ENCODE measurements around the gene TRIM67. TPM values are rescaled to one million over a fixed set of nuclear protein-coding genes. Genes with fewer than 3 reads are reported as not detected.
A peak's percentile ranks its signal among the peaks of the same experiment; 100 is the strongest.
"Not testable (repeated sequence)": the region's sequence is repeated elsewhere in the genome, so short reads cannot be mapped to it uniquely, and the experiment has no call there.

The TRIM67 gene
- 1 to 10 TPM in 1 of 5 donors, under 1 TPM in 4; 0.34 to 1.4 (median 0.69) TPM for polyA plus RNA-seq (ENCODE audit: insufficient read depth in 1 of 5, insufficient read length in 5 of 5, low replicate concordance in 1 of 5)
- long read RNA-seq, donor 1 = 0 reads
- long read RNA-seq, donor 2 = 0 reads
- long read RNA-seq, donor 3 = 0 reads
- long read RNA-seq, donor 4 = 0 reads
- long read RNA-seq, donor 5, full-length matches to known transcripts = 1 of 1 reads
- long read RNA-seq, donor 5, partial matches to known transcripts = 0 of 1 reads
- long read RNA-seq, donor 5, other reads (novel, unspliced or antisense) = 0 of 1 reads
- long read RNA-seq, donor 6 = 0 reads
- long read RNA-seq, donor 7 = 0 reads
- long read RNA-seq, donor 8 = 0 reads

DNA sequence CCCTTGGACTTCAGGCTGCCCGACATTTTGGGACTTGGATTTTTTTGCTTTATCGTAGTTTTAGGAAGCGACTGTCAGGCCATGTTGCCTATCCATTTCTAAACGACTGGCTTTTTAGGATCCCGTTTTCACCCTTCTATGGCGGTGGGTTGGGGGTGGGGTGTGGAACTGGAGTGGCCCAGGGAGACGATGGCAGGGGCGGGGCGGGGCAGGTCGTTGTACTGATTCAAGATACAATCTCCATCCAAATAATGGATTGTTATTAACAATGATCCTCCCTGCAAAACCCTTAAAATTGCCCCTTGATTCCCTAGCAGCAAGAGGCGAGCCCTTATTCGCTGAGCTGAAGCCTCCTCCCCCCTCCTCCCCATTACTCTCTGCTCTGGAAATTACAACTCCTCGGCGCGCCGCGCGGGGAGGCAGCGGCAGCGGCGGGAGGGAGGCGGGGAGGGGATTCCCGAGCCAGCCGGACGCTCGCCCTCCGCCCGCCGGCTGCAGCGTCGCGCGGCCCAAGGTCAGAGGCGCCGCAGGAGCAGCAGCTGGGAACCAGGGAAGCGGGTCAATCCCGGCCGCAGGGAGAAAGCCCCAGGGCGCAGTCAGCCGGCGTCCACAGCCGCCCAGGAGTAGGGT is at the start of gene TRIM67:
Gene TRIM67 (plus strand): TSS at position 392 of the 630 bp plus-strand sequence. CDS start 912 bp downstream, outside the sequence.
- peak in 1 of 2 donors; percentile 59 for DNase-seq

DNA sequence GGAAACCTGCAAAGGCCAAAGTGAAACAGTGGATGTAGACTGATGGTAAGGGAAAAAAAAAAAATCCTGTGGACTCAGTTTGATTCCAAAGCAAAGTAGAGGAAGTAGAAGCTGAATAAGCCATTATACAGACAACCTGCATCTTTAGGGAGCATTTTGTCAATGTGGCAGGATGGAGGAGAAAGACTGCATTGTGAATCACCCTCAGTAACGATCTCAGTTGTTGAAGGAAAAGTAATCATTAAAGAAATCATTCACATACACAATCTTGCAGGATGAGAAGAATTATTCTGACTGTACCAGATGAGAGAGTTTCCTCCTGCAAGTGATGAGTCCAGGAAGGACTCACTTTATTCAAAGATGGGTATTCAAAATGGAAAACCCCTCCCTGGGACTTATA is 45.1 kb upstream of the TRIM67 start:
- no peak for DNase-seq

DNA sequence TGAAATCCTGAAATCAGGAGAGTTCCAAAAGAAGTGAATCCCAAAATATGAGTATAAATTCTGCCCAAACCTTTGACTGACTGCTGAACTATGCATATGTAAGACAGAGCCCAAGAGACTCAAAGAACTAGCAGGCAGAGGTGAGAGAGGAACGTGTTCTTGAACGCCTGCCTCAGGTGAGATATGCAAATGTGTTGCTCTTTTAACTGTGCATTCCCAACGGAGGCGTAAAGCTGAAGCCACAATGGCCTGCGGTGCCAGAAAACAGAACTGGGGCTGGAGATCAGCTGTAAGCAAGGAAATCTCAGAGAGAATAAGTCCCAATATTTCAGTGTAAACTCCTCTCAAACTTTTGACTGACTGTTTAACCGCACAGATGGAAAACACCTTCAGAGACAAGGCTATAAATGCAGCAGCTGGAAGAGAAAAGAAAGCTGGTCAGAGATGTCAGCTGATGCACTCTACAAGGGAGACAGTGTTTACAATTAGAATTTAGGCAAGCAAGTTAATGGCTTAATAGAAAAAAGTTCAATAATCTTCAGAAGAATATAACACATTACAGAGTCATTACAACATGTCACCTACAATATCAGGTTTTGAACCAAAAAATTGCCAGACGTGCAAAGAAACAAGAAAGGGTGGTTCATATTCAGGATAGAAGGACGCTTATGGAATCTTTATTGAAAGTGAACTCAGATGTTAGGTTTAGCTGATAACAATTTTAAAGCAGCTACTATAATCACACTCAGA is 43.0 kb upstream of the TRIM67 start:
- no peak for DNase-seq

DNA sequence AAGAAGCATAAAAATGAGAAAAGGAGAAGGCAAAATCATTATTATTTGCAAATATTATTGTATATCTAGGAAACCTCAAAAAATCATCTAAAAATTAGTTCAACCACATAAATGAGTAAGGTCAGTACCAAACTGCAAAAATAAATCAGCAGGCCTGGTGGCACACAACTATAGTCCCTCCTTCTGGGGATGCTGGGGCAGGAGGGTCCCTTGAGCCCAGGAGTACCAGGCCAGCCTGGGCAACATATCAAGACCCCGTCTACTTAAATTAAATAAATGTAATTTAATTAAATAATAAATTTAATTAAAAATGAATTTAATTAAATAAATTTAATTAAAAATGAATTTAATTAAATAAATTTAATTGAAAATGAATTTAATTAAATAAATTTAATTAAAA is 40.3 kb upstream of the TRIM67 start:
- no peak for DNase-seq

DNA sequence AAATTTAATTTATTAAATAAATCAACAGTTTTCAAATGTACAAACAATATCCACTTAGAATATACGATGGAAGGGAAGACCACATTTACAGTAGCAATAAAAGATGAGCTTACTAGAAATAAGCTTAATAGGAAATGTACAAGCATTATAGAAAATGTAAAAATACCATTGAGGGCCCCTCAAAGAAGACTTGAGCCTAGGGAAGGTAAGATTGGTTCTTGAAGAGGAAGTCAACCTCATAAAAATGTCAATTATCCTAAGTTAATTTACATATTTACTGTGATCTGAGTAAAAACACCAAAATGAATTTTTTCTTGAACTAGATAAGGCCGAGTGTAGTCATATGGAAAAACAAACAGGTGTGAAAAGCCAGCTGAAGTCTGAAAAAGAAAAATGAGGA is 39.7 kb upstream of the TRIM67 start:
- DNase-seq = no peak

DNA sequence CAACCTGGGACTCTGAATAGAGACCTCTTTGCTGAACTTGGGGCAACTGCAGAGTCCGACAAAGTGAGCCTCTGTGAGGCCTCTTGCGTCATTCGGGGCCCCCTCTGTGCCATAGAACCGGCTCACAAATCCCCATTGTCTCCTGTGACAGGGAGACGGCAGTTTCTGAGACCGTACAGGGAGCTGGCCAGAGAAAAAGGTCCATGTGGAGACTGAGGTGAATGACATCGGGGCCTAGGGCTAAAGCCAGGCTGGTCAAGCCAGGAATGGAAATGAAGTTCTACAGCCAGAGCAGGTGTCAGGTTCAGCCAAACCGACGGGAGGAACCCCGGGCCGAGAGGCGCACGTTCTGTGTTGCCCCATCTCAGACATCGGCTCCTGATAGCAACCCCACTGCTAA is 37.1 kb upstream of the TRIM67 start:
- DNase-seq = no peak

DNA sequence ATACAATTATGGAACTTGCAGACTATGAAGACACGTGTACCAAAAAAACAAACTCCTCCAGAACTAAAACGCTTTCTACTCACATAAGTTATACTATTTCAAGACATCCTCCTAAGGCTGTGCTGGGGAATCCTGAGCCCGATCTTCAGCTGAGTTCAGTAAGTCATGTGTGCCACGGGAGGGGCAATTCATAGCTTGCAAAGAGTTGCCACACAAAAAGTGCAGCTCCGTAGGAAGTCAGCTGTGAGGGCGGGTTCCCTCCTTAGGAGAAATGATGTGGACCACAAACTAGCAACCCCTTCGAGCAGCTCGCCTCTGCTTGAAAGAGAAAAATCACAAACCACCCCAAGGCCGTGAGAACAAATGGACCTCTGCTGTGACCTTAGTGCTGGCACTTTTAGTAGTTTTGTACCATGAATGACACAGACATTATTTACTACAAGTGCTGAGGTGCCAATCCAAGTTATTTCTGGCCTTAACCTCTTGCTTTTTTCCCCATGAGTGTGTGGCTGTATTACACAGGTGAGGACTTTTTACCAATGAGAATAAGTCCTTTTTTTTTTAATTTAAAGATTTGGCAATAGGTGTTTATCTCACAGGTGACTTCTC is 35.8 kb upstream of the TRIM67 start:
- DNase-seq = no peak

DNA sequence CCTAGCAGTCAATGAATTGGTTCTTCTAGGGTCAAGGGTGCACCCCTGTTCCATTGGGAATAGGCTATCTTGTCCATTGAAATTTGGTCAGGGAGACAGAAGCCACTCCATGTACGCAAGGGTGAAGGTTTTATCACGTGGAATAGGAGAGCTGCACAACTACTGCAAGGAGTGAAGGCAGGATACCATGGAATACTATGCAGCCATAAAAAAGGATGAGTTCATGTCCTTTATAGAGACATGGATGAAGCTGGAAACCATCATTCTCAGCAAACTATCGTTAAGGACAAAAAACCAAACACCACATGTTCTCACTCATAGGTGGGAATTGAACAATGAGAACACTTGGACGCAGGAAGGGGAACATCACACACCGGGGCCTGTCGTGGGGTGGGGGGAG is 34.8 kb upstream of the TRIM67 start:
- not testable (repeated sequence) for DNase-seq

DNA sequence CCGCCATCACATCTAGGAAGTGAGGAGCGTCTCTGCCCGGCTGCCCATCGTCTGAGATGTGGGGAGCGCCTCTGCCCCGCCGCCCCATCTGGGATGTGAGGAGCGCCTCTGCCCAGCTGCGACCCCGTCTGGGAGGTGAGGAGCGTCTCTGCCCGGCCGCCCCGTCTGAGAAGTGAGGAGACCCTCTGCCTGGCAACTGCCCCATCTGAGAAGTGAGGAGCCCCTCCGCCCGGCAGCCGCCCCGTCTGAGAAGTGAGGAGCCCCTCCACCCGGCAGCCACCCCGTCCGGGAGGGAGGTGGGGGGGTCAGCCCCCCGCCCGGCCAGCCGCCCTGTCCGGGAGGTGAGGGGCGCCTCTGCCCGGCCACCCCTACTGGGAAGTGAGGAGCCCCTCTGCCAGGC is 33.4 kb upstream of the TRIM67 start:
- DNase-seq = not testable (repeated sequence)

DNA sequence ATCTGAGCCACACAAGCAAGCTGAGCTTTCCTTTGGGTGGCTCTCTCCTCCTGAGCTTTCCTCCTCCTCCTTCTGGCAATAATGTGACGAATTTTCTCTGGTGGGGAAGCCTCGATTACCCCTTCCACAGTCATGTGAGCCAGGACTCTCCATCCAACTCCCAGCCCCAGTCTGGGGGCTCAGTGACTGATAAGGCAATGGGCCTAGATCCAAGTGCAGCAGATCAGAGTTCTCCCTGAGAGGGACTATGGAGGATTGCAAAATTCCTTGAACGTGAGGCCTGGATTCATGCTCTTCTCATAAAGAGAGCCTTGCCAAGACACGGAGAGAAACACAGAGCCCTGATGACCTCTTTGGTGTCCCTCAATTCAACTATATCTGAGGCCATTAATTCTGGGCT is 31.3 kb upstream of the TRIM67 start:
- peak; percentile 69 for DNase-seq

DNA sequence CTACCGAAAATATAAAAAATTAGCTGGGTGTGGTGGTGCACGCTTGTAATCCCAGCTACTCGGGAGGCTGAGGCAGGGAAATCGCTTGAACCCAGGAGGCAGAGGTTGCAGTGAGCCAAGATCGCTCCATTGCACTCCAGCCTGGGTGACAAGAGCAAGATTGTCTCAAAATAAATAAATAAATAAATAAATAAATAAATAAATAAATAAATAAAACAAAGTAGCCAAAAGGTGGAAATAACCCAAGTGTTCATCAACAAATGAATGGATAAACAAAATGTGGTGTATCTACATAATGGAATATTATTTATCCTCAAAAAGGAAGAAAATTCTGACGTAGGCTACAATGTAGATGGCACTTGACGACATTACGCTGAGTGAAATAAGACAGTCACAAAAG is 29.3 kb upstream of the TRIM67 start:
- DNase-seq = not testable (repeated sequence)

DNA sequence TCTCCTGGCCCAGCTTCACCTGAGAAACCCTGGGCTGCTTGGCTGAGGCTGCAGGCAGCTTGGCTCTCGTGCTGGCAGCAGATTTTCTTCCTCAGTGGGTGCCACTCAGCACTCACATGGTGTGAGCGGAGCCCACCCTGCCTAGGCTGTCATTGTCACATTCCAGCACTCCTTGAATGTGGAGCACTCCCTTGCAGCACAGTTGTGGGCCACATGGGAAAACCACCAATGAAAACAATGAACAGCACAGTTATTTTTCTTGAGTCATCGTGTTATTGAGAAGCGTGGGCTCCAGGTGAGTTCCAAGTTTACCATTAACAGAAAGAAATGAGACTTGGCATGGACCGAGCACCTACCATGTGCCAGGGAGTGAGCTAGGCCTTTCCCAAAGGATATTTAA is 27.2 kb upstream of the TRIM67 start:
- no peak for DNase-seq

DNA sequence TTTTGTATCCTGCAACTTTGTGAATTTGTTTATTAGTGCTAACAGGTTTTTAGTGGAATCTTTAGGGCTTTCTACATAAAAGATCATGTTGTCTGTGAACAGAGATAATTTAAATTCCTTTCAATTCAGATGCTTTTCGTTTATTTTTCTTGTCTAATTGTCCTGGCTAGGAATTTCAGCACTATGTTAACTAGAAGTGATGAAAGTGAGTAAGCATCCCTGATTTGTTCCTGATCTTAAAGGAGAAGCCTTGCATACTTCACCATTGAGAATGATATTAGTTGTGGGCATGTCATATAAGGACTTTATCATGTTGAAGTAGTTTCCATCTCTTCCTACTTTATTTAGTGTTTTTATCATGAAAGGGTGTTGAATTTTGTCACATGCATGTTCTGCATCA is 23.6 kb upstream of the TRIM67 start:
- DNase-seq = no peak

DNA sequence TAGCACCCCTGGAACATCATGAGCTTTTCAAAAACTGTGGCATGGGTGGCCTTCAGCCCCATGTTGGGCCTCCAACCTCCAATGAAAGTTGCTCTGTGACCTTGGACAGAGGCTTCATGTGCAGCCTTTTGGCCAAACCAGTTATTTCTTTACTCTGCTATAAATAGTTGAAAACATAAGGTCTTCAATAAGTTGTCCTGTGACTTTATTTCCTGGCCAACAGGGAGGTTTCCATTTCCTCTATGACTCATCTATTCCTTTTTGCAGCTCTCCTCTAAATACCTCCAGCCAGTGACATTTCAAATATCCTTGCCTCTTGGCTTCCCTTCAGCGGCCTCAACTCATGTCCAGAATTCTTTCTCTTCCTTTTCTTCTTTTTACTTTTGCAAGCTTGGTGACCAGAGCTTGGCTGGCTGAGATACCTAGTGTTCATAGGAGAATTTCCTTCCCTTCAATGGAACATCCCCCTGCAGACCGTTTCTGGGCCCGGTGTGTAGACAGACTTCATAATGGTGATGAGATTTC is 22.7 kb upstream of the TRIM67 start:
- no peak for DNase-seq

DNA sequence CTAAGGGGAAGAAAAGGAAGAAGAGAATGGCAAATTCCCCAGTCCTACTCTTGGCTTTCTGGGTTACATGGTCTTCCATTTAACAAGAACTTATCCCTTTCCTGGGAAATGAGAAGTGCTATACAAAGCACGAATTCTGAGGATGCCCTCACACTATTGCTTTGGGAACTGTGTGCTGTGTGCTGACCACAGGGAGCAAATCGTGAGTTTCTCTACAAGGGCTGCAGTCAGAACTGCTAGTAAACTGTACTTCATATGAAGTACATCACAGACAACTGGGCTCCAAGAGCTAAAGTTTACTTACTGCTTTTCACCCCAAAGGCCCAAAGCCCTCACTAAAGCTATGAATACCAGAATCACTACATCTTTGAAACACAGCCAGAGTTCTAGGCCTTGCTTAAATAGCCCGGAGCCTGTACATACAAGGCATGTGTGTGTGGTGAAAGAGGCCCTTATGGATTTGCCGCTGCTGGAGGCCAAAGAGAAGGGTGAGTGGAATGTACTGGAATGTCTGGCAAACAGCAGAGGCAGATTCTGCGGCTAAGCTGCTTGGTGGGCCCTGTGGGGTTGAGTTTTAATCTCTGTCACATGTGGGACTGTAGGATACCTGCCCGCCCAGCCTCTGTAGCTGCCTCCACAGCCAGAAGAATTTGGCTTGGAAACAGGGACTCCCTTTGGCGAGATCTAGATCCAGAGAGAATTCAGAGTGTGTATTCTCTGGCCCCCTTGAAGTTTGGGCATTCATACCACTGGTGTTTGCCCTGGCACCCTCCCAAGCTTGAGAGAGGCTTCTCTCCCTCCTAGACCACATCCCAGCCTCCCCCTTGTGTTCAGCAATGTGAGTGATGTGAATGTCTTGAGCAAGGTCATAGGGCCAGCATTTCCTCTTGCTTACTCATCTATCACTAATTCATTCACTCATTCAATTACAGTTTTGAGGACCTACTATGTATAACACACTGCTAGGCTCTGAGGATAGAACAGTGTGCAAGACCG is 21.9 kb upstream of the TRIM67 start:
- peak in 1 of 2 donors; percentile 44 for DNase-seq

DNA sequence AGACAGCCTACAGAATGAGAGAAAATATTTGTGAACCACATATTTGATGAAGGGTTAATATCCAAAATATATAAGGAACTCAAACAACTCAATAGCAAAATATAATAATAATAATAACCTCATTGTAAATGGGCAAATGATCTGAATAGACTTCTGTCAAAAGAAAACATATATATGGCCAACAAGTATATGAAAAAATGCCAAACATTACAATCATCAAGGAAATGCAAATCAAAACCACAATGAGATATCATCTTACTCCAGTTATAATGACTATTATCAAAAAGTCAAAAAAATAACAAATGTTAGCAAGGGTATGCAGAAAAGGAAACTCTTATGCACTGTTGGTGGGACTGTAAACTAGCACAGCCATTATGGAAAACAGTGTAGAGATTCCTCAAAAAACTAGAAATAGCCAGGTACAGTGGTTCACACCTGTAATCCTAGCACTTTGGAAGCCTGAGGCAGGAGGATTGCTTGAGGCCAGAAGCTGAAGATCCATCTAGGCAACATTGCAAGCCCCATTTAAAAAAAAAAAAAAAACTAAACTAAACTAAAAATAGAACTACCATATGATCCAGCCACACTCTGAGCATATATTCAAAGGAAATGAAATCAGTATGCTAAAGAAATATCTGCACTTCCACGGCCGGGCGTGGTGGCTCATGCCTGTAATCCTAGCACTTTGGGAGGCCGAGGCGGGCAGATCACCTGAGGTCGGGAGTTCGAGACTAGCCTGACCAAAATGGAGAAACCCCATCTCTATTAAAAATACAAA is 17.3 kb upstream of the TRIM67 start:
- no peak for DNase-seq

DNA sequence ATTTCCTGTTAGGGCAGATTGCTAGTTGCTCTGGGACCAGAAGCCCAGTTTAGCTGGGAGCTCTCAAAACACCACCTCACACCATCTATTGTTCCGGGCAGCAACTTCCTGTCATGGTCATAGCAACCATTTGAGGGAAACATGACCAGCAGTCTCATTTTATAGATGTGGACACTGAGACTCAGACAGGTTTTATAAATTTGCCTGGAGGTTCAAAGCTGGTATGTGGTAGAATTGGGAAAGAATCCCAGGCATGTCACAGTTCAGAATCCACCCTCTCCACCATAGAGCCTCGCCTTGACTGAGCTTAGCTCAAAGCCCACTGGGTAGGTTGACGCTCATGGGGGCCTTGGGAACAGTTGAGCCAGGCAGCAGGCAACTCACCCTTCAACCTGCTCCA is 14.0 kb upstream of the TRIM67 start:
- DNase-seq = no peak

DNA sequence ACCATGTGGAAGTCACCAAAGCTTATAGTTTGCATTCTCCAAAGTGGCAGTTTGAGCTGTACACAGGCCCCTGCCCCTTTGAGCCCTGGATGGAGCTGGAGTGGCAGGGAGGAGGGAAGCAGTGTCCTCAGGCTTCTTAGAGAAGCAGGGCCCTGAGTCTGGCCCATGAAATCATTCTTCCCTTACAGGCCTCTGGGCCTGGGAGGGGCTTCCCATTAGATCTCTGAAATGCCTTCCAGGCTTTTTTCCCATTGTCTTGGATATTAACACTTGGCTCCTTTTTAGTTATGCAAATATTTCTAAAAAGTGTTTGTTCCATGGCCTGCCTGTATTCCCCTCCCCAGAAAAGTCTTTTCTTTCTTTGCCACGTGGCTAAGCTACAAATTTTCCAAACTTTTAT is 10.0 kb upstream of the TRIM67 start:
- DNase-seq = no peak

DNA sequence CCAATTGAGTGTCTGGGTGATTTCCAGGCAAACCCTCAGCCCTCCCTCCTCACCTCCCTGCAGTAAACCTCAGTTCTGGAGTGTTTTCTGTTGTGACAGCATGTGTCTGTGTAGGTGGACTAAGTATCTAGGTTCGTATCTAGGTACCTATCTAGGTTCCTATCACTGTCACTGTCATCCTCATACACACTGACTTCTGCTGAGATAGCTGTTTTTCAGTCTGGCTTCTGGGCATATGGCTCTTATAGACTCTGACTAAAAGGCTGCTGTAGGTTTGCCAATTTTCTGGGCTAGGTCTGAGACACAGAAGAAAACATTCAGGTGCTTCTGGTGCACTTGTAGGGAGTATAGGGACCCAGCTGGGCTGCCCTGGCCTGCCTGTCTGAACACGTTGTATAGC is 8.1 kb upstream of the TRIM67 start:
- no peak for DNase-seq

DNA sequence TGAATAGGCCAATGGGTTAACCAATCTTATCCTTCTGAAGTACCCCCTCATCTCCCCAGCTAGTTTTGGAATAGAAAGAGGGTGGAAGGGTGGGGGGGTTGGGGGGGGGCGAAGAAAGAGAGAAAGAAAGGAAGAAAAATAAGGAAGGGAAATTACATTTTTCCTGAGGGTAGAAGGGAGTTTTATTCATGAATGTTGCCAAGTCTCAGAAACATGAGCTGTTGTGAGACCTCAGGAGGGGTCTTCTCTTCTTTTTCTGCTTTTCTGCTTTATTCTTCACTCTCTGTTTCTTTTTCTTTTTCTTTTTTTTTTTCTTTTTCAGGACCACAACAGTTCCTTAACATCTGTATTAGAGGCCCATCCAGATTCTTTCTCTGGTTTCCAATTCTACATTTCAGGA is 6.0 kb upstream of the TRIM67 start:
- DNase-seq = no peak

Measured in right lung (tissue), 10 donors.